Muscle of leg (tissue), 11 donors: ENCODE results near the gene PPP1R13B. TPM values are rescaled to one million over a fixed set of nuclear protein-coding genes. Genes with fewer than 3 reads are reported as not detected.

Source experiments
- DNase-seq: peaks from one replicate; pipeline ENCODE4 v3.0.0; 2013
- H3K27ac ChIP-seq: one replicate; pipeline ENCODE4 v1.5.1; 2013; ENCODE audit warnings: mild to moderate bottlenecking, low read length, control low read depth
- H3K27me3 ChIP-seq: one replicate; pipeline ENCODE4 v1.6.1; 2013; ENCODE audit warnings: low read length; ENCODE audit not compliant: control insufficient read depth, insufficient read depth
- H3K36me3 ChIP-seq: one replicate; pipeline ENCODE4 v1.6.1; 2013; ENCODE audit warnings: low read length; ENCODE audit not compliant: control insufficient read depth, insufficient read depth
- H3K4me1 ChIP-seq: one replicate; pipeline ENCODE4 v1.6.1; 2013; ENCODE audit warnings: low read length; ENCODE audit not compliant: control insufficient read depth, insufficient read depth
- H3K4me3 ChIP-seq: one replicate; pipeline ENCODE4 v1.5.1; 2013; ENCODE audit warnings: low read length, control low read depth
- H3K9me3 ChIP-seq: replicated peaks from 2 replicates; pipeline ENCODE4 v1.6.1; 2013; ENCODE audit warnings: low read depth, low read length; ENCODE audit not compliant: control insufficient read depth
- WGBS: methylation state at CpG from one replicate; pipeline ENCODE4 v1.1.5; 2013; ENCODE audit warnings: missing lambda C conversion rate; ENCODE audit not compliant: insufficient coverage; 5-methylcytosine and 5-hydroxymethylcytosine counted together
- polyA plus RNA-seq, 8 donors: library from polyadenylated mRNA; unstranded; fragments of 120-200 nt; gene quantifications; one replicate each; pipeline versions ENCODE4 v1.2.1 to v1.2.3, GENCODE V29; 2013; ENCODE audit warnings: inconsistent platforms in 1 of 8, low replicate concordance in 1 of 8; ENCODE audit not compliant: insufficient read length in 8 of 8, insufficient read depth in 1 of 8
- total RNA-seq: library from RNA; stranded (reverse); fragments of 120-200 nt; gene quantifications from one replicate; pipeline ENCODE4 v1.2.4, GENCODE V29; 2013

The PPP1R13B gene
- total and polyA plus RNA-seq, 9 donors, result 6.2 to 13.6 (median 9.1) TPM

DNA sequence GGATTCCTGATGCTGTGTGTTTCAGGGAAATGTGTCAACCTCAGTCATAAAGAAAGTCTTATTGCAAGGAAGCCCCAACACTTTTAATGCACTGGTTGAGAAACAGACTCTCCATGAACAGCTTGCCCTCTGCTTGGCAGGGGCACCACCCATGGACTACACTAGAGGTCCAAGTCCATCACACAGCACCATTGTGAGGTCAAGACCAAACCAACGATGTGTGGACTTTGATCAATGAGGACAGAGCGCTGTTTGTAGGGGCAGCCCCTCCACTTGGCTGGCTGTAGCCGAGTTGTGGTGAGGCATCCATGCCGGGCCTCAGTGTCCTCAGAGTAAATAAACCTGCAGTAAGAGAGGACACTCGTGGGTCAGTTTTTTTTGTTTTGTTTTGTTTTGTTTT is 102.0 kb downstream of the PPP1R13B start:
- no peaks in the 10 kb centered on the region for H3K9me3 ChIP-seq
- peaks cover 13% of the 10 kb centered on the region for H3K36me3 ChIP-seq
- 94% methylated on average over 4 of the region's 5 CpGs for WGBS
- no peaks in the 10 kb centered on the region for H3K27me3 ChIP-seq
- H3K4me3 ChIP-seq, result no peak overlapping the region
- DNase-seq, result no peak
- H3K4me1 ChIP-seq, result peaks cover 3% of the 10 kb centered on the region
- H3K27ac ChIP-seq, result no peak overlapping the region

DNA sequence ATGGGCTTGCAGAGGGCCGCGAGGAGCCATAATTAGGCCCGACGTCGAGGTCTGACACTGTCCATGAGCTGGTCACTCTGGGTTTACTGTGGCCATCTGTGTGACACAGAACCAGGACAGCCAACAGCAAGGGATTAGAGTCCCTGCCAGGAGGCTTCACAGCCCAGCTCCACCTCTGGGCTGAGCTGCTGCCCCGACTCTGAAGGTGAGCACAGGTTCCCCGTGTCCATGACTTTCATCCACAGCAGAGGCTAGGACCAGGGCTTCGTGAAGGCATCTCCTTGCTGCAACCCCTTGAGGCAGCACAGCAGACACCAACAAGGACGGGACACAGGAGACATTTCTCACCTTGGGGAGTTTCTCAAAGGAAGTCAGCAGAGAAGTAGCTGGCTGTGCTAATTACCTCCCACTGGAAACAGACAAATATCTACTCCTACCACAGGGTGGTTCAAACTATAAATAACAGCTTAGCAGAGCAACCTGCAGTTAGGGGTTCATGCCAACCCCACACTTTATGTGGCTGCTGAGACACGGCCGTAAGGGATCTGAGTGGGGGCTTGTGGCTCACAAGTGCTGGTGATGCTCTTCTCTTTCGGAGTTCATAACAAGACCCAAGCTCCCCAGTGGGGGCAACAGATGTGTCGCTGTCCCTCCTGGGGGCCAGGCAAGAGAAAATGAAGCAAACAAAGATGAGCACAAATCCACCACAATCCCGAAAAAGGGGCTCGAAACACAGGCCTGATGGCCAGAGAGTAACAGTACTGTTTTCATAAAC is 102.6 kb downstream of the PPP1R13B start:
- Histone ChIP-seq H3K27me3 (no peaks in the 10 kb centered on the region), H3K27ac (no peak overlapping the region), H3K4me3 (no peak overlapping the region), H3K36me3 (peaks cover 15% of the 10 kb centered on the region), H3K4me1 (peaks cover 3% of the 10 kb centered on the region), H3K9me3 (no peaks in the 10 kb centered on the region)
- no peak for DNase-seq
- WGBS, result 77% methylated on average over 12 of the region's 15 CpGs

DNA sequence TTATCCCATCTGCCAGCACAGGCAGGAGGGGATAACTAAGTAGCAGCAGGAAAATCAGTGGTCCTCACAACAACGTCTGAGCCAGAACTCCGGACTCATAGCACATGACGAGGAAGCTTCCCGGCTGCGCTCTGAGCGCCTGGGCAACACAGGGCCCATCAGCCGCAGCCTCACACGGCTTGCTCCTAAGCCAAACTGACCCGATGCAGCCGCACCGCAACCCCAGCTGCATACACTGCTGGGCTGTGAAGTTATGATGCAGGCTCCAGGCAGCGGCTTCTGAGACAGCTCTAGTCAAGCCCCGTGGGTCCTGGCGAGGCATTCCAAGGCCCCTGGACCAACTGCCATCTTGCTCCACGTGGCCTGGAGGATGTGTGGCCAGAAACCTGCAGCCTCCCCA is 103.7 kb downstream of the PPP1R13B start:
- WGBS, result 76% methylated on average over 15 of the region's 15 CpGs
- Histone ChIP-seq H3K27me3 (no peaks in the 10 kb centered on the region), H3K9me3 (no peaks in the 10 kb centered on the region), H3K4me1 (peaks cover 9% of the 10 kb centered on the region), H3K36me3 (peaks cover 22% of the 10 kb centered on the region), H3K4me3 (no peak overlapping the region), H3K27ac (no peak overlapping the region)
- DNase-seq, result no peak

DNA sequence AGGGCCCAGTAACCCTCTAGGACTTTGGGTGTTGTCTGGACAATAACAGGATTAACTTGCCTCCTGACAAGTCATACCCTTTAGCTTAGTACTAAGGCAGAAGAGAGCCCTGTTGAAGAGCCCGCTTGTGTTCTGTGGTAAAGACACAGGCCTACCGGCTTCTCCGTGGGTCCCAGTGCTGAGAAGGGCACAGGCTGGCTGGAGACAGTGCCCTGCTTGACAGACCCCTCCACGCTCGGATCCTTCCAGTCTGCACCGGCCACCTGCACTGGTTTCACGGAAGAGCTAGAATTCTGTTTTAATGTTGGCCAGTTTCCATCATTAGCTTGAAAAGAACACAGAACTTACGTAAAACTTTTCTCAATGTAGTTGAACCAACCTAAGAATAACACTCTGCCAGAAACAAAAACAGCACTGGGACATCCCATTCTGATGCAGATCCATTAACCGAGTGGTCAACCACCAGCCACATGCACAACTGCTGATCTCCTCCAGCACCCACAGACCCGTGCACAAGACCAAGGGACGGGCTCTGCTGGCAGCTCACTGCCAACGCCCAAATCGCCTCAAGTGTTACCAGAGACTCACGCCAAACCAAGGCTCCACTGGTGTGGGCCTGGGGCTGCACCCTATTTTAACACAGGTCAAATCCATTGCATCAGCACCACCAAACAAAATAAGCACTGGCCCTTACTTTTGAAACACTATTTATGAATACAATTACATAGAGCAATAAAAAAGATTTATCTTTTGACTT is 104.7 kb downstream of the PPP1R13B start:
- 94% methylated on average over 12 of the region's 14 CpGs for WGBS
- Histone ChIP-seq H3K27ac (no peak overlapping the region), H3K9me3 (no peaks in the 10 kb centered on the region), H3K4me3 (no peak overlapping the region), H3K36me3 (peaks cover 22% of the 10 kb centered on the region), H3K27me3 (no peaks in the 10 kb centered on the region), H3K4me1 (peaks cover 9% of the 10 kb centered on the region)
- DNase-seq, result no peak

DNA sequence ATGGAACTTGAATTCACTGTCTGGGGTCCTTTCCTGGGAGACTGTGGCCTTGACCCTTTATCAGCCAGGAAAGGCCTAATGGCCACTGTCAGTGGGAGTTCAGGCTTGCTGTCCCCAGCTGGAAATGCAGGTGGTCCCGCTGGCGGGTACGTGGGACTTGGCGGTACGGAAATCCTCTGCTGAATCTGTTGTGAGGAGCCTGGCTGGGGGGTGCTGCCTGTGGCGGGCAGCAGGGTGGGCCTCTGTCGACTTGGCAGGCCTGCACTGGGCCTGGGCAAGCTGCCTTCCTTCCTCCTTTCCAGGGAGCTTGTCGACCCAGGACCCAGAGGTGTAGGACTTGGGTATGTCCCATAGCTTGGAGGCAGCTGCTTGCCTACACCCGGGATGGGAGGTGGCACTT is 105.5 kb downstream of the PPP1R13B start:
- Histone ChIP-seq H3K27ac (no peak overlapping the region), H3K27me3 (no peaks in the 10 kb centered on the region), H3K36me3 (peaks cover 24% of the 10 kb centered on the region), H3K9me3 (no peaks in the 10 kb centered on the region), H3K4me3 (no peak overlapping the region), H3K4me1 (peaks cover 9% of the 10 kb centered on the region)
- WGBS, result 79% methylated on average over 6 of the region's 9 CpGs
- no peak for DNase-seq

DNA sequence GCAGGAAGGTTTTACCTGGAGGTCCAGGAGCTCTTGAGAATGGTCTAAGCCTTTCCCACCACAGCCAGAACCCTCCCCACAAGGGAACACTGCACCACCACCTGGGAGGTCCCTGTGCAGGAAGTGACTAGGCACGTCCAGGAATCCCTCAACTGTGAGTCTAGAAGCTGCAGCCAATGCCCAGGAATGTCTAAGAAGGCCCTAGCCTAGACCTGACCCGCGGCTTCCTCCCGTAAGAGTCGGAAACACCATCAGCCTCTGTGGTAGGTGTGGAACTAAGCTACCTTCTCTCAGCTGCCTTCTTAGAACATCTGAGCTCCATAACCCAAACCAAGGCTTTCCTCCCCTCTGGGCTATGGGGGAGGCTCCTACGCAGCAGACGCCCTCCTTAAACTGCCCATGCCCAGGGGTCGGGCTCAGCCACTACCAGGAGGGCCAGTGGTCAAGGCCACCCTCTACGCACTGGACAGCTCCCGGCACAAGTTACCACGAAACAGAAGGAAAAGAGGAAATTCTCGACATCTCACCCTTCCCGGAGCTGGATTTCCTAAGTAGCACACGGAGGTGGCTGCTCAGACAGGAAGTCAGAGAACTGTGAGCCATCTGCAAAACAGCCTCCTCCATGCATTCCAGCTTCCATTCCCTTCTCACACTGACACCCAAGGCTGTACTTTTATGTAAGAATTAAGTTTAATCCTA is 106.2 kb downstream of the PPP1R13B start:
- Histone ChIP-seq H3K9me3 (no peaks in the 10 kb centered on the region), H3K36me3 (peaks cover 26% of the 10 kb centered on the region), H3K4me1 (peaks cover 13% of the 10 kb centered on the region), H3K27ac (no peak overlapping the region), H3K4me3 (no peak overlapping the region), H3K27me3 (no peaks in the 10 kb centered on the region)
- no peak for DNase-seq
- WGBS, result 74% methylated on average over 6 of the region's 14 CpGs

DNA sequence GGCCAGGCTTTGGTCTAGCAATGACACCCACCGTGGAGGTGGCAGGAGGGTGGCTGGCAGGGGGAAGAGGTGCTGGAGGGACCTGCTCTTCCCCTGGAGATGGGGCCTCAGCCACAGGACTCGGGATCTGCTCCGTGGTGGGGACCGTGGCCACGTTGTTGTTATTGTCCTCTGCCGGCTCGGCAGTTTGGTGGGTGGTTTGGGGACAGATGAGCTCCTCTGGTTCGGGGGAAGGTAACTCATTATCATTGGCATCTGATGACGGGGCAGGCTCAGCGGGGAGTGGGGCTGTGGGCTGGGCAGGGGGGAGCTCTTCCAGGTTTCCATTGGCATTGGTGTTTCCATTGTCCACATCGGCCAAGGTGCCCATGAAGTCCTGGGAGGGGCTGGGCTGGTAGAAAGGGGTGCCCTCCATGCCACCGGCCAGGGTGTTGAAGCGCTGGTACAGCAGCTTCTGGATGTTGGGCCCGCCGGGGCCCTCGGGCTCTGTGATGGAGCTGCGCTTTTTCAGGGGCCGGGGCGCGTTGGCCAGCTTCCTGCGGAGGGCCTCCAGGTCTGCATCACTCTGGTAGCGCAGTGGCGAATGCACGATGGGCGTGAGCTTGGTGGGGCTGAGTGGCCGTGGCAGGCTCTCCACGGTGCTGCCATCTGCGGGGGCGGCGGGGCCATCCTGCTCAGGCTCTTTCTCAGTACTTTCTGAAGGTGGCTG is 107.4 kb downstream of the PPP1R13B start:
- H3K4me3 ChIP-seq, result no peak overlapping the region
- WGBS, result 94% methylated on average over 30 of the region's 30 CpGs
- DNase-seq, result no peak
- no peaks in the 10 kb centered on the region for H3K27me3 ChIP-seq
- peaks cover 24% of the 10 kb centered on the region for H3K4me1 ChIP-seq
- peaks cover 28% of the 10 kb centered on the region for H3K36me3 ChIP-seq
- no peaks in the 10 kb centered on the region for H3K9me3 ChIP-seq
- H3K27ac ChIP-seq, result no peak overlapping the region

DNA sequence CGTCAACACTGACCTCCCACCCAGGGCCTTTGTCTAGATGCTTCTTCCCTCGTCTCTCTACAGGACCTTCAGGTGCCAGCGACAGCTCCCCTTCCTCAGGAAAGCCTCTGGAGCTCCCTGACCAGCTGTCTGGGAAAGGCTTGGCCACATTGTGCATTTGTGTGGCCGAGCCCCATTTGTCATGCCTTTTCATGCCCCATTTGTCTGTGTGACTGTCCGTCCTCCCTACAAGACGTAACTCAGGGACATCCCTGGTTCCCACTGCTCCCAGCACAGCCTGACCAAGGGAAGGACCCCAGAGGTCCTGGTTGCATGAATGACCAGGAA is 107.9 kb downstream of the PPP1R13B start:
- no peaks in the 10 kb centered on the region for H3K27me3 ChIP-seq
- DNase-seq, result no peak
- H3K27ac ChIP-seq, result no peak overlapping the region
- H3K4me3 ChIP-seq, result no peak overlapping the region
- no peaks in the 10 kb centered on the region for H3K9me3 ChIP-seq
- 88% methylated on average over 6 of the region's 6 CpGs for WGBS
- H3K4me1 ChIP-seq, result peaks cover 26% of the 10 kb centered on the region
- peaks cover 26% of the 10 kb centered on the region for H3K36me3 ChIP-seq

DNA sequence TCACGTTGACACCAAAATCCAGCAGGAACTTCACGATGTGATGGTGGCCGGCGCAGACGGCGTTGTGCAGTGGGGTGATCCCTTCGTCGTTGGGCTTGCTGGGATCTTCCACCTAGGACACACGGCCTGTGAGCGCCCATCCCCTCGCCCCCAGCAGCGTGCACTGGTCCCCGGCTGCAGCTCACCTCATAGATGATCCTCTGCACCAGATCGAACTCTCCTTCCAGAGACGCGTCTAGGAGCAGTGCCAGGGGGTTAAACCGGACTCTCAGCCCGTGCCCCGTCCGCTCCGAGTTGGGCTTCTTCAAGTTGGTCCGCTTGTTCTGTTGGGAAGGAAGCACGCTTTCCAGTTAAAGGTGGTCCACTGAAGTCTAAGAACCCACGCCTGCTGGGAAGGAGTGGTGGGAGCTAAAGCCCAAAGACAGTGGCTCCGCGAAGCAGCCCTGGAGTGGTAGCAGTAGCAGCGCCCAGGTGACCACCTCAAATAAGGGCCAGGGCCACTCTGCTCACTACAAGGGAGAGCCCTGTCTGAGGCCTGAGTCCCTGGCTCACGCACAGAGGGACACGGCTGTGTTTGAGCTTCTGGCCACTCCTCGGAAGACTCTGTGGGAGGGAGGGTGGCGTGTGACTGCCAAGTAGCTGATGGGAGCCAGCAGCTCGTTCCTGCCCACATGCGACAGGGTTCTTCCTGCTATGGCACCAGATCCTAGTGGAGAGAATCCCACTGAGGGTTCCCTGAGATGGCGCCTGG is 108.5 kb downstream of the PPP1R13B start:
- H3K4me1 ChIP-seq, result peaks cover 26% of the 10 kb centered on the region
- H3K36me3 ChIP-seq, result peaks cover 32% of the 10 kb centered on the region
- no peak overlapping the region for H3K27ac ChIP-seq
- H3K27me3 ChIP-seq, result no peaks in the 10 kb centered on the region
- 86% methylated on average over 33 of the region's 34 CpGs for WGBS
- no peak overlapping the region for H3K4me3 ChIP-seq
- DNase-seq, result no peak
- H3K9me3 ChIP-seq, result no peaks in the 10 kb centered on the region
